ENCODE results near the gene SCAF1. TPM values are rescaled to one million over a fixed set of nuclear protein-coding genes. Genes with fewer than 3 reads are reported as not detected.

The SCAF1 gene
- total and polyA plus RNA-seq, 2 experiments from 2014 or later, result 19.7 to 53.7 TPM

DNA sequence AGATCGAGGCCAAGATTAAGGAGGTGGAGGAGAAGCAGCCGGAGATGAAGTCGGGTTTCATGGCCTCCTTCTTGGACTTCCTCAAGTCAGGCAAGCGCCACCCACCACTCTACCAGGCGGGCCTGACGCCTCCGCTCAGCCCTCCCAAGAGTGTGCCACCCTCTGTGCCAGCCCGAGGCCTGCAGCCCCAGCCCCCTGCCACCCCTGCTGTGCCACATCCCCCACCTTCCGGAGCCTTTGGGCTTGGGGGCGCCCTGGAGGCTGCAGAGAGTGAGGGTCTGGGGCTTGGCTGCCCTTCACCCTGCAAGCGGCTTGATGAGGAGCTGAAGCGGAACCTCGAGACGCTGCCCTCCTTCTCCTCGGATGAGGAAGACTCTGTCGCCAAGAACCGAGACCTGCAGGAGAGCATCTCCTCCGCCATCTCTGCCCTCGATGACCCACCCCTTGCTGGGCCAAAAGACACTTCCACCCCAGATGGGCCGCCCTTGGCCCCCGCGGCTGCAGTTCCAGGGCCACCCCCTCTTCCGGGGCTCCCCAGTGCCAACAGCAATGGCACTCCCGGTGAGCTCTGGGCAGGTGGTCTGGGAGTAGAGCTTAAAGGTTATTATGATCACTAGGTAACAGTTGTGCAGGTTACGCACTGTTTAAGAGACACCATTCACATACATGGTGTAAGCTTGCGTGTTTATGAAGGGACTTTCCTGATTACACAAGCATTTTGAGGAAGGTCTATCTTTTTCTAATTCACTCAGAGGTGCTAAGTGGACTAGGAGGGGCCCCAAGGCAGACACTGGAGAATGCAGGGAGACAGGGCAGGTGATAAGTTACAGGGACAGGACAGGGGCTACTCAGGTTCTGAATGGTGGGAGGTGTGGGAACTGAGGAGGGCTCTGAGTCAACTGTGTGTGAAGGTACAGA, 42.4 kb upstream of the SCAF1 start (continued):
- TF ChIP-seq, protein P1, sequence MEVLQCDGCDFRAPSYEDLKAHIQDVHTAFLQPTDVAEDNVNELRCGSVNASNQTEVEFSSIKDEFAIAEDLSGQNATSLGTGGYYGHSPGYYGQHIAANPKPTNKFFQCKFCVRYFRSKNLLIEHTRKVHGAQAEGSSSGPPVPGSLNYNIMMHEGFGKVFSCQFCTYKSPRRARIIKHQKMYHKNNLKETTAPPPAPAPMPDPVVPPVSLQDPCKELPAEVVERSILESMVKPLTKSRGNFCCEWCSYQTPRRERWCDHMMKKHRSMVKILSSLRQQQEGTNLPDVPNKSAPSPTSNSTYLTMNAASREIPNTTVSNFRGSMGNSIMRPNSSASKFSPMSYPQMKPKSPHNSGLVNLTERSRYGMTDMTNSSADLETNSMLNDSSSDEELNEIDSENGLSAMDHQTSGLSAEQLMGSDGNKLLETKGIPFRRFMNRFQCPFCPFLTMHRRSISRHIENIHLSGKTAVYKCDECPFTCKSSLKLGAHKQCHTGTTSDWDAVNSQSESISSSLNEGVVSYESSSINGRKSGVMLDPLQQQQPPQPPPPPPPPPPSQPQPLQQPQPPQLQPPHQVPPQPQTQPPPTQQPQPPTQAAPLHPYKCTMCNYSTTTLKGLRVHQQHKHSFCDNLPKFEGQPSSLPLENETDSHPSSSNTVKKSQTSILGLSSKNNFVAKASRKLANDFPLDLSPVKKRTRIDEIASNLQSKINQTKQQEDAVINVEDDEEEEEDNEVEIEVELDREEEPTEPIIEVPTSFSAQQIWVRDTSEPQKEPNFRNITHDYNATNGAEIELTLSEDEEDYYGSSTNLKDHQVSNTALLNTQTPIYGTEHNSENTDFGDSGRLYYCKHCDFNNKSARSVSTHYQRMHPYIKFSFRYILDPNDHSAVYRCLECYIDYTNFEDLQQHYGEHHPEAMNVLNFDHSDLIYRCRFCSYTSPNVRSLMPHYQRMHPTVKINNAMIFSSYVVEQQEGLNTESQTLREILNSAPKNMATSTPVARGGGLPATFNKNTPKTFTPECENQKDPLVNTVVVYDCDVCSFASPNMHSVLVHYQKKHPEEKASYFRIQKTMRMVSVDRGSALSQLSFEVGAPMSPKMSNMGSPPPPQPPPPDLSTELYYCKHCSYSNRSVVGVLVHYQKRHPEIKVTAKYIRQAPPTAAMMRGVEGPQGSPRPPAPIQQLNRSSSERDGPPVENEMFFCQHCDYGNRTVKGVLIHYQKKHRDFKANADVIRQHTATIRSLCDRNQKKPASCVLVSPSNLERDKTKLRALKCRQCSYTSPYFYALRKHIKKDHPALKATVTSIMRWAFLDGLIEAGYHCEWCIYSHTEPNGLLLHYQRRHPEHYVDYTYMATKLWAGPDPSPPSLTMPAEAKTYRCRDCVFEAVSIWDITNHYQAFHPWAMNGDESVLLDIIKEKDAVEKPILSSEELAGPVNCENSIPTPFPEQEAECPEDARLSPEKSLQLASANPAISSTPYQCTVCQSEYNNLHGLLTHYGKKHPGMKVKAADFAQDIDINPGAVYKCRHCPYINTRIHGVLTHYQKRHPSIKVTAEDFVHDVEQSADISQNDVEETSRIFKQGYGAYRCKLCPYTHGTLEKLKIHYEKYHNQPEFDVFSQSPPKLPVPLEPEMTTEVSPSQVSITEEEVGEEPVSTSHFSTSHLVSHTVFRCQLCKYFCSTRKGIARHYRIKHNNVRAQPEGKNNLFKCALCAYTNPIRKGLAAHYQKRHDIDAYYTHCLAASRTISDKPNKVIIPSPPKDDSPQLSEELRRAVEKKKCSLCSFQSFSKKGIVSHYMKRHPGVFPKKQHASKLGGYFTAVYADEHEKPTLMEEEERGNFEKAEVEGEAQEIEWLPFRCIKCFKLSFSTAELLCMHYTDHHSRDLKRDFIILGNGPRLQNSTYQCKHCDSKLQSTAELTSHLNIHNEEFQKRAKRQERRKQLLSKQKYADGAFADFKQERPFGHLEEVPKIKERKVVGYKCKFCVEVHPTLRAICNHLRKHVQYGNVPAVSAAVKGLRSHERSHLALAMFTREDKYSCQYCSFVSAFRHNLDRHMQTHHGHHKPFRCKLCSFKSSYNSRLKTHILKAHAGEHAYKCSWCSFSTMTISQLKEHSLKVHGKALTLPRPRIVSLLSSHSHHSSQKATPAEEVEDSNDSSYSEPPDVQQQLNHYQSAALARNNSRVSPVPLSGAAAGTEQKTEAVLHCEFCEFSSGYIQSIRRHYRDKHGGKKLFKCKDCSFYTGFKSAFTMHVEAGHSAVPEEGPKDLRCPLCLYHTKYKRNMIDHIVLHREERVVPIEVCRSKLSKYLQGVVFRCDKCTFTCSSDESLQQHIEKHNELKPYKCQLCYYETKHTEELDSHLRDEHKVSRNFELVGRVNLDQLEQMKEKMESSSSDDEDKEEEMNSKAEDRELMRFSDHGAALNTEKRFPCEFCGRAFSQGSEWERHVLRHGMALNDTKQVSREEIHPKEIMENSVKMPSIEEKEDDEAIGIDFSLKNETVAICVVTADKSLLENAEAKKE (CRISPR knock-in tag; IDR thresholded peaks at IDR 0.05), result no peak

DNA sequence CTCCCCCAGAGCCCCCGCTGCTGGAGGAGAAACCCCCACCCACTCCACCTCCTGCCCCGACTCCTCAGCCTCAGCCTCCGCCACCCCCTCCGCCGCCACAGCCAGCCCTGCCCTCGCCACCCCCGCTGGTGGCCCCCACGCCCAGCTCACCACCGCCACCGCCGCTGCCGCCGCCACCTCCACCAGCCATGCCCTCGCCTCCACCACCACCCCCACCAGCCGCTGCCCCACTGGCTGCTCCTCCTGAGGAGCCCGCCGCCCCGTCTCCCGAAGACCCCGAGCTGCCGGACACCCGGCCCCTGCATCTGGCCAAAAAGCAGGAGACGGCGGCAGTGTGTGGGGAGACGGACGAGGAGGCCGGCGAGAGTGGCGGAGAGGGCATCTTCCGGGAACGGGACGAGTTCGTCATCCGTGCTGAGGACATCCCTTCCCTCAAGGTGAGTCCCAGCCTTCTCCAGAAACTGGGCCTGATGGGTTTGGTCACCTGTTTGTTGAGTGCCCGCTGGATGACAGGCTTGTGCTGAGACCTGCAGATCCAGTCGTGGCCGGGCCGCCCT, 40.4 kb upstream of the SCAF1 start:
- peaks cover 36% of the 10 kb centered on the region for H4K20me1 ChIP-seq (replicated peaks; ENCODE audit: insufficient read depth)
- TF ChIP-seq EZH2phosphoT487 (IDR thresholded peaks at IDR 0.05; ENCODE audit: unreplicated experiment), result no peak
- no peak for TF ChIP-seq POLR2AphosphoS5 (IDR thresholded peaks at IDR 0.05; ENCODE audit: low read depth)
- TF ChIP-seq NANOG (IDR thresholded peaks at IDR 0.05; ENCODE audit: borderline replicate concordance), result no peak
- TF ChIP-seq, protein P2, sequence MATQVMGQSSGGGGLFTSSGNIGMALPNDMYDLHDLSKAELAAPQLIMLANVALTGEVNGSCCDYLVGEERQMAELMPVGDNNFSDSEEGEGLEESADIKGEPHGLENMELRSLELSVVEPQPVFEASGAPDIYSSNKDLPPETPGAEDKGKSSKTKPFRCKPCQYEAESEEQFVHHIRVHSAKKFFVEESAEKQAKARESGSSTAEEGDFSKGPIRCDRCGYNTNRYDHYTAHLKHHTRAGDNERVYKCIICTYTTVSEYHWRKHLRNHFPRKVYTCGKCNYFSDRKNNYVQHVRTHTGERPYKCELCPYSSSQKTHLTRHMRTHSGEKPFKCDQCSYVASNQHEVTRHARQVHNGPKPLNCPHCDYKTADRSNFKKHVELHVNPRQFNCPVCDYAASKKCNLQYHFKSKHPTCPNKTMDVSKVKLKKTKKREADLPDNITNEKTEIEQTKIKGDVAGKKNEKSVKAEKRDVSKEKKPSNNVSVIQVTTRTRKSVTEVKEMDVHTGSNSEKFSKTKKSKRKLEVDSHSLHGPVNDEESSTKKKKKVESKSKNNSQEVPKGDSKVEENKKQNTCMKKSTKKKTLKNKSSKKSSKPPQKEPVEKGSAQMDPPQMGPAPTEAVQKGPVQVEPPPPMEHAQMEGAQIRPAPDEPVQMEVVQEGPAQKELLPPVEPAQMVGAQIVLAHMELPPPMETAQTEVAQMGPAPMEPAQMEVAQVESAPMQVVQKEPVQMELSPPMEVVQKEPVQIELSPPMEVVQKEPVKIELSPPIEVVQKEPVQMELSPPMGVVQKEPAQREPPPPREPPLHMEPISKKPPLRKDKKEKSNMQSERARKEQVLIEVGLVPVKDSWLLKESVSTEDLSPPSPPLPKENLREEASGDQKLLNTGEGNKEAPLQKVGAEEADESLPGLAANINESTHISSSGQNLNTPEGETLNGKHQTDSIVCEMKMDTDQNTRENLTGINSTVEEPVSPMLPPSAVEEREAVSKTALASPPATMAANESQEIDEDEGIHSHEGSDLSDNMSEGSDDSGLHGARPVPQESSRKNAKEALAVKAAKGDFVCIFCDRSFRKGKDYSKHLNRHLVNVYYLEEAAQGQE (IDR thresholded peaks at IDR 0.05; ENCODE audit: unreplicated experiment), result no peak
- no peak for TF ChIP-seq ZNF114 (CRISPR knock-in tag; IDR thresholded peaks at IDR 0.05)
- TF ChIP-seq, protein P3, sequence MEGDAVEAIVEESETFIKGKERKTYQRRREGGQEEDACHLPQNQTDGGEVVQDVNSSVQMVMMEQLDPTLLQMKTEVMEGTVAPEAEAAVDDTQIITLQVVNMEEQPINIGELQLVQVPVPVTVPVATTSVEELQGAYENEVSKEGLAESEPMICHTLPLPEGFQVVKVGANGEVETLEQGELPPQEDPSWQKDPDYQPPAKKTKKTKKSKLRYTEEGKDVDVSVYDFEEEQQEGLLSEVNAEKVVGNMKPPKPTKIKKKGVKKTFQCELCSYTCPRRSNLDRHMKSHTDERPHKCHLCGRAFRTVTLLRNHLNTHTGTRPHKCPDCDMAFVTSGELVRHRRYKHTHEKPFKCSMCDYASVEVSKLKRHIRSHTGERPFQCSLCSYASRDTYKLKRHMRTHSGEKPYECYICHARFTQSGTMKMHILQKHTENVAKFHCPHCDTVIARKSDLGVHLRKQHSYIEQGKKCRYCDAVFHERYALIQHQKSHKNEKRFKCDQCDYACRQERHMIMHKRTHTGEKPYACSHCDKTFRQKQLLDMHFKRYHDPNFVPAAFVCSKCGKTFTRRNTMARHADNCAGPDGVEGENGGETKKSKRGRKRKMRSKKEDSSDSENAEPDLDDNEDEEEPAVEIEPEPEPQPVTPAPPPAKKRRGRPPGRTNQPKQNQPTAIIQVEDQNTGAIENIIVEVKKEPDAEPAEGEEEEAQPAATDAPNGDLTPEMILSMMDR (conservative IDR thresholded peaks at IDR 0.05; ENCODE audit: low read depth in 2 of 2), result no peak

More for the DNA sequence above, 40.4 kb upstream of the SCAF1 start:
- H3K27ac Mint-ChIP-seq, result no peak overlapping the region
- ATAC-seq (no peak), DNase-seq (ENCODE audit: low spot score) (no peak)
- H3K4me2 ChIP-seq, result no peak overlapping the region
- no peaks in the 10 kb centered on the region for H3K4me1 Mint-ChIP-seq
- H3K27ac ChIP-seq (ENCODE audit: low read depth), result no peak overlapping the region
- no peaks in the 10 kb centered on the region for H3K4me1 ChIP-seq (ENCODE audit: insufficient read depth)
- H3K4me3 ChIP-seq, result no peak overlapping the region
- H3F3A ChIP-seq (replicated peaks; ENCODE audit: low read depth), result peaks cover 33% of the 10 kb centered on the region
- H3K36me3 Mint-ChIP-seq (ENCODE audit: low read depth), result peaks cover 76% of the 10 kb centered on the region
- no peak overlapping the region for H2AFZ ChIP-seq
- peaks cover 23% of the 10 kb centered on the region for H3K27me3 Mint-ChIP-seq (ENCODE audit: insufficient read depth, low read depth, poor library complexity)
- H3K36me3 ChIP-seq (ENCODE audit: insufficient read depth), result peaks cover 33% of the 10 kb centered on the region
- H3K79me2 ChIP-seq (replicated peaks; ENCODE audit: insufficient read depth), result peaks cover 86% of the 10 kb centered on the region
- no peak overlapping the region for H3K4me3 Mint-ChIP-seq
- H3K9me3 Mint-ChIP-seq, result no peaks in the 10 kb centered on the region
- no peaks in the 10 kb centered on the region for H3K27me3 ChIP-seq (ENCODE audit: insufficient read depth)
- H3K9me2 ChIP-seq (ENCODE audit: insufficient read depth), result no peaks in the 10 kb centered on the region

Data from GM23338 (cell line).